Pancreas (tissue), 10 donors: Measurements from ENCODE around the gene CEP57L1. TPM values are rescaled to one million over a fixed set of nuclear protein-coding genes. Genes with fewer than 3 reads are reported as not detected.

Source experiments
- ATAC-seq, 4 donors: fragments of 200-7000 bp; cut with Tn5 transposase; one replicate each; pipeline versions ENCODE4 v1.8.0 to v1.9.1; 2020; ENCODE audit warnings: mild to moderate bottlenecking in 4 of 4, moderate library complexity in 4 of 4
- DNase-seq, 6 donors: peaks; one replicate each; pipeline ENCODE4 v3.0.0-alpha.2; 2020
- FAIRE-seq: peaks from 2 replicates; lab custom pipeline; 2012; peaks lifted over from hg19 to GRCh38; lab: Jason Lieb, UNC
- H3K27ac ChIP-seq, 4 donors: fragments of 200-600 bp; sonication (generic); 1 replicate in 3 of 4; 2 replicates in 1 of 4; pipeline versions ENCODE4 v1.5.0 to v1.8.0; 2020
- H3K27me3 ChIP-seq, 4 donors: fragments of 200-600 bp; one replicate each; pipeline ENCODE4 v1.8.0; 2021
- H3K36me3 ChIP-seq, 3 donors: fragments of 200-600 bp; sonication (generic) in 1 of 3; one replicate each; pipeline versions ENCODE4 v1.5.0 to v1.8.0; 2020 to 2021
- H3K4me1 ChIP-seq, 3 donors: fragments of 200-600 bp; one replicate each; pipeline ENCODE4 v1.8.0; 2021
- H3K4me3 ChIP-seq, 4 donors: fragments of 200-600 bp; sonication (generic) in 2 of 4; one replicate each; pipeline versions ENCODE4 v1.5.0 to v1.8.0; 2020 to 2021
- H3K9me3 ChIP-seq, 4 donors: fragments of 200-600 bp; one replicate each; pipeline ENCODE4 v1.8.0; 2021
- WGBS, 2 donors: extraction: QIAGEN DNeasy Blood & Tissue Kit; methylation state at CpG; one replicate each; pipeline ENCODE4 v1.1.7; 2013; 5-methylcytosine and 5-hydroxymethylcytosine counted together
- intact Hi-C, 3 donors: fragments of 100-400 bp; cut with DNase I; formaldehyde crosslinking; loops; one replicate each; pipeline versions ENCODE4 v1.11.1 to v1.14.2; 2022
- polyA plus RNA-seq, 2 donors: library from polyadenylated mRNA; stranded (reverse); fragments of 200-250 nt; gene quantifications; one replicate each; pipeline ENCODE4 v1.2.3, GENCODE V29; 2013
- total RNA-seq, 6 donors: library from RNA; stranded (reverse); fragmentation: NEBNext Ultra II Directional in 4 of 6; extraction: Animal tissue kit (Norgen Biotek cat#: 25700) in 4 of 6; gene quantifications; one replicate each; pipeline versions ENCODE4 v1.2.1 to v1.2.4, GENCODE V29; 2021 to 2023
- TF ChIP-seq, protein P1 (sequence below), 4 donors: fragments of 200-600 bp; sonication (generic) in 3 of 4; IDR thresholded peaks; one replicate each; pipeline versions ENCODE4 v1.5.0 to v1.8.0; 2021; ENCODE audit warnings: antibody characterized with exemption in 4 of 4
- donor health status: healthy with polysubstance abuse.
- donor health status: DM: no; HTN: no; CAD: no; lungs with moderate emphysema.
- donor health status: DM: no; HTN: no; CAD: no.
- donor health status: control.
- donor health status: control.
- donor health status: Bipolar disorder and iron deficiency.
- donor health status: DM: yes; HTN: yes; CAD: no.
- donor health status: DM: no; HTN: no; CAD: no.
- donor health status: DM: no; HTN: no; CAD: no.
- donor health status: DM: yes; HTN: yes; CAD: no.

CEP57L1 gene
- total and polyA plus RNA-seq, 8 donors, result 3.7 to 7.0 (median 4.4) TPM

DNA sequence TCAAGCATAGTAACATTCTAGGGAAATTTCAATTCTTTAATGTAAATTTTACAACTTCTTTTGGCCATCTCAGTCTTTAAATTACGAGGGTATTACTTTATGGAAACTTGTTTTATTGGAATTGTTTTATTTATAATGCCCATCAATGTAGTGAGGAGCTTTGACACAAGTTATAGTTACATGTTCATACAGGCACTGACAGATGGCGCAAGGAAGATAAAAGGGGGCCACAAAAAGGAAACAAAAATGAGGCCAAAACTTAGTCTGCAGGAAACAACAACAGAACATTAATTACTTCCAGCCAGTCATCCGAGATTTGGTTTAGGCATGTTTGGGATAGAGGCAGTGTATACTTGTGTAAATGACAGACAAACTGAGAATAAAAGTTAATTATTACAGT is 18.9 kb upstream of the CEP57L1 start:
- Histone ChIP-seq H3K27me3 (no peaks in the 10 kb centered on the region), H3K36me3 (no peaks in the 10 kb centered on the region), H3K4me3 (no peak overlapping the region), H3K9me3 (no peaks in the 10 kb centered on the region), H3K4me1 (peaks cover 0 to 10% (median 0%) of the 10 kb centered on the region in 3 donors), H3K27ac (no peak overlapping the region)
- FAIRE-seq (peak; percentile 43), ATAC-seq (no peak), DNase-seq (no peak)
- 64 to 70% methylated on average over 3 of the region's 3 CpGs for whole genome bisulfite sequencing, 2 donors
- TF ChIP-seq, protein P1, sequence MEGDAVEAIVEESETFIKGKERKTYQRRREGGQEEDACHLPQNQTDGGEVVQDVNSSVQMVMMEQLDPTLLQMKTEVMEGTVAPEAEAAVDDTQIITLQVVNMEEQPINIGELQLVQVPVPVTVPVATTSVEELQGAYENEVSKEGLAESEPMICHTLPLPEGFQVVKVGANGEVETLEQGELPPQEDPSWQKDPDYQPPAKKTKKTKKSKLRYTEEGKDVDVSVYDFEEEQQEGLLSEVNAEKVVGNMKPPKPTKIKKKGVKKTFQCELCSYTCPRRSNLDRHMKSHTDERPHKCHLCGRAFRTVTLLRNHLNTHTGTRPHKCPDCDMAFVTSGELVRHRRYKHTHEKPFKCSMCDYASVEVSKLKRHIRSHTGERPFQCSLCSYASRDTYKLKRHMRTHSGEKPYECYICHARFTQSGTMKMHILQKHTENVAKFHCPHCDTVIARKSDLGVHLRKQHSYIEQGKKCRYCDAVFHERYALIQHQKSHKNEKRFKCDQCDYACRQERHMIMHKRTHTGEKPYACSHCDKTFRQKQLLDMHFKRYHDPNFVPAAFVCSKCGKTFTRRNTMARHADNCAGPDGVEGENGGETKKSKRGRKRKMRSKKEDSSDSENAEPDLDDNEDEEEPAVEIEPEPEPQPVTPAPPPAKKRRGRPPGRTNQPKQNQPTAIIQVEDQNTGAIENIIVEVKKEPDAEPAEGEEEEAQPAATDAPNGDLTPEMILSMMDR (IDR thresholded peaks at IDR 0.05), result no peak
- intact Hi-C loops, result loop anchor here in 2 of 3 donors (10.0 kb wide), 2 partner anchors 242 to 532 kb away; no protein-coding TSS in a partner anchor

DNA sequence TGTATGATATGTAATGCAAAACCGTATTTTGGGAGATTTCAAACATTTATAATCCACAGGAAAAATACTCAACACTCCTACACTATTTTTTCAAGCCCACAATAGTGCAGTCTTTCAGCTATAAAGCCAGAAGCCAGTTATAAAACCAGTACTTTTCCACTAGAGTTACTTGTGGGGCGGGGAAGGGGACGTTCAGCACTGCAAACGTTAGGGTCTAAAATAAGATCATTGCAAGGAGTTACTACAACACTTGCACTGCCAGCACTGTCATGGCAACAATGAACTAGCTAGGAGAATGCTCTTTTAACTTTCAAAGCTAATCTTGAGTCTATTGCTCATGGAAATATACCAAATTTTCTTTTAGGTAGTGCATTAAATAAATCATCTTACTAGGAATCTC is 15.3 kb upstream of the CEP57L1 start:
- DNase-seq, result no peak
- intact Hi-C loops, result loop anchor here in 2 of 3 donors (10.0 kb wide), 2 partner anchors 245 to 535 kb away; no protein-coding TSS in a partner anchor
- WGBS, 2 donors, result 62 to 66% methylated on average over 4 of the region's 4 CpGs
- no peaks in the 10 kb centered on the region for H3K9me3 ChIP-seq
- no peaks in the 10 kb centered on the region for H3K27me3 ChIP-seq
- H3K4me3 ChIP-seq, result no peak overlapping the region
- no peak overlapping the region for H3K27ac ChIP-seq
- TF ChIP-seq, protein P1 (IDR thresholded peaks at IDR 0.05), result no peak
- no peaks in the 10 kb centered on the region for H3K4me1 ChIP-seq
- FAIRE-seq, result peak; percentile 47
- ATAC-seq, result no peak
- no peaks in the 10 kb centered on the region for H3K36me3 ChIP-seq

DNA sequence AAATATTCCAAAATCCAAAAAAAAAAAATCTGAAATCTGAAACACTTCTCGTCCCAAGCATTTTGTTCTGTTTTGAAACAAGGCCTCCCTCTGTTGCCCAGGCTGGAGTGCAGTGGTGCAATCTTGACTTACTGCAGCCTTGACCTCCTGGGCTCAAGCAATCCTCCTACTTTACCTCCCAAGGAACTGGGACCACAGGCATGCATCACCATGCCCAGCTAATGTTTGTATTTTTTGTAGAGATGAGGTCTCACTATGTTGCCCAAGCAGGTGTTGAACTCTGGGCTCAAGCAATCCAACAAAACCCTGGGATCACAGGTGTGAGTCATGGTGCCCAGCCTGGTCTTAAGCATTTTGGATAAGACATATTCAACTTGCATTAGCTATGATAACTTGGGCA is 14.3 kb upstream of the CEP57L1 start:
- FAIRE-seq (no peak), DNase-seq (no peak), ATAC-seq (peak in 1 of 4 donors; percentile 22)
- Histone ChIP-seq H3K27ac (no peak overlapping the region), H3K36me3 (no peaks in the 10 kb centered on the region), H3K4me3 (no peak overlapping the region), H3K4me1 (no peaks in the 10 kb centered on the region), H3K9me3 (no peaks in the 10 kb centered on the region), H3K27me3 (no peaks in the 10 kb centered on the region)
- TF ChIP-seq, protein P1 (IDR thresholded peaks at IDR 0.05), result no peak
- 55 to 56% methylated on average over 1 of the region's 1 CpG for WGBS, 2 donors
- intact Hi-C loops, result no loop called here

DNA sequence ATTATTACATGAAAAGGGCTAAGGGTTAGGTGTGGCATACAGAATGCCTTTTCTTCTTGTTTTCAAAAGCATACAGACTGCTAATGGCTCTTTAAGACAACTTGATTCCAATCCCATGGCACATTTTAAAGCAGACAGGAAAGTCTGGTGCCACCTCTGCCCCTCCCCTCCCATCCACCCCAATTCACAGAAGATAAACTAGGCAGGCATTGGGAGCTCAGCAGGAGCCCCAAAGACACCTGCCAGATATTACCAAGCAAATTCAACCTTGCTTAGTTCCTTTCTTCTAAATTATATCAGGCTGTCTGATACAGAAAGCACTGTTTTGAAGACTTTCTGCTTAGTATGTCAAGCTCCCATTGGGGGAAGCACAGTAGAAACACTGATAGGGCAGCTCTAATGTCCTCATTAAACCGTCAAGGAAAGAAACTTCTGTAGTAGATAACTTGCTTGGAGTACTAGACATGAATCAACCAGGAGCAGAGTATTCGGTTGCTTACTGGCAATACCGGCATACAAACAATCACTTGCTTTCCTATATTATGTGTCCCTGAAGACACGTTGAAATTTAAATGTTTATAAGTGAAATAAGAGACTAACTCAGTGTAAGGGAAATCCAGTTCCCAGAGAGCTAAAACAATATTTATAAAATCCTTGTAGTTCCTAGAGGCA is 13.7 kb upstream of the CEP57L1 start:
- Histone ChIP-seq H3K36me3 (no peaks in the 10 kb centered on the region), H3K4me1 (no peaks in the 10 kb centered on the region), H3K9me3 (no peaks in the 10 kb centered on the region), H3K27ac (no peak overlapping the region), H3K27me3 (no peaks in the 10 kb centered on the region), H3K4me3 (no peak overlapping the region)
- intact Hi-C loops, result no loop called here
- ATAC-seq (no peak), DNase-seq (no peak), FAIRE-seq (no peak)
- TF ChIP-seq, protein P1 (IDR thresholded peaks at IDR 0.05), result no peak
- 84 to 88% methylated on average over 4 of the region's 4 CpGs for WGBS, 2 donors

DNA sequence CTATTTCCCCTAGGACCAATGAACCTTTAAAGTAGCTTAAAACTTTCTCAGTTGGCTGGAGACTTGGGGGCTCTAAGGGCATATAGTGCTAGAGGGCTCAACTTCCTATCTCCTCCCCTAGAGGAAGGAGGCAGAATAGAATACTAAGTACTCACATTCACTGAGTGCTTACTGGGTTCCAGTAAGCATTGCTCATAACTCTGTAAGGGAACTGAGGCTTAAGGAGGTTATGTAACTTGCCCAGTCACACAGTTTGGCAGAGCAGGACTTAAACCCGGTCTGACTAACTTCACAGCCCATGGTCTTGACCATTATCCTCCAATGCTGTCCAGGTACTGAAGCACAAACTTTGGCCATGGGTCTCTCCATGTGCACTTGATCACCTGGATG is 13.1 kb upstream of the CEP57L1 start:
- no peak overlapping the region for H3K4me3 ChIP-seq
- H3K27me3 ChIP-seq, result no peaks in the 10 kb centered on the region
- FAIRE-seq, result no peak
- peak in 2 of 4 donors; percentile 39 to 67 for ATAC-seq
- no peak overlapping the region for H3K27ac ChIP-seq
- 77 to 90% methylated on average over 1 of the region's 1 CpG for WGBS, 2 donors
- no peak for DNase-seq
- H3K9me3 ChIP-seq, result no peaks in the 10 kb centered on the region
- intact Hi-C loops, result no loop called here
- H3K4me1 ChIP-seq, result no peaks in the 10 kb centered on the region
- H3K36me3 ChIP-seq, result no peaks in the 10 kb centered on the region
- TF ChIP-seq, protein P1 (IDR thresholded peaks at IDR 0.05), result no peak
